GM10266 (cell line): Measurements from ENCODE around the gene TRPC4AP.
A peak's percentile ranks its signal among the peaks of the same experiment; 100 is the strongest.

ENCODE experiments used
- DNase-seq: peaks from one replicate; pipeline ENCODE4 v3.0.0; 2012; ENCODE audit errors: extremely low spot score
- CTCF ChIP-seq: IDR thresholded peaks from 2 replicates; pipeline ENCODE4 v1.5.1; 2012; ENCODE audit warnings: mild to moderate bottlenecking, low read depth; ENCODE audit not compliant: control insufficient read depth, insufficient read depth; ENCODE audit errors: missing control alignments

The TRPC4AP gene

GRCh38 chr20:34964486-34964885 lies 128.1 kb downstream of the TRPC4AP start:
- TF ChIP-seq CTCF = no peak

GRCh38 chr20:34956751-34957472 lies 135.7 kb downstream of the TRPC4AP start:
- DNase-seq = no peak
- TF ChIP-seq CTCF = no peak

More at GRCh38 chr20:34964486-34964885, 128.1 kb downstream of the TRPC4AP start:
- no peak for DNase-seq

- TF ChIP-seq CTCF = no peak
- DNase-seq = no peak
These were observed 136.6 kb downstream of the TRPC4AP start for GRCh38 chr20:34956041-34956458.

- peak; percentile 50 for TF ChIP-seq CTCF
- DNase-seq = peak; percentile 93
These were observed 137.2 kb downstream of the TRPC4AP start, which contains the start of the genes GSS and MYH7B for GRCh38 chr20:34955231-34956040. Gene GSS (minus strand): TSS chr20:34955806. CDS start chr20:34951852, 3,954 bp downstream. Gene MYH7B (plus strand): TSS chr20:34955868. CDS start chr20:34978006, 22,138 bp downstream.

GRCh38 chr20:34954904-34955230 lies 137.7 kb downstream of the TRPC4AP start:
- no peak for DNase-seq
- TF ChIP-seq CTCF = no peak

GRCh38 chr20:34953960-34954359 lies 138.6 kb downstream of the TRPC4AP start:
- no peak for DNase-seq
- no peak for TF ChIP-seq CTCF

GRCh38 chr20:34952671-34953070 lies 139.9 kb downstream of the TRPC4AP start:
- no peak for DNase-seq

More at GRCh38 chr20:34952671-34953070, 139.9 kb downstream of the TRPC4AP start:
- TF ChIP-seq CTCF = no peak
